Loucy (cell line): Measurements from ENCODE around the gene WT1.

ENCODE experiments used
- CTCF ChIP-seq: fragments of 200-600 bp; sonication (generic); conservative IDR thresholded peaks from 2 replicates; pipeline ENCODE4 v1.5.1; 2014; ENCODE audit warnings: mild to moderate bottlenecking, antibody characterized with exemption, low read length
- EZH2phosphoT487 ChIP-seq: fragments of 200-600 bp; IDR thresholded peaks from 2 replicates; pipeline ENCODE4 v1.6.1; 2018; ENCODE audit warnings: antibody characterized with exemption, mild to moderate bottlenecking, moderate library complexity, borderline replicate concordance

DNA sequence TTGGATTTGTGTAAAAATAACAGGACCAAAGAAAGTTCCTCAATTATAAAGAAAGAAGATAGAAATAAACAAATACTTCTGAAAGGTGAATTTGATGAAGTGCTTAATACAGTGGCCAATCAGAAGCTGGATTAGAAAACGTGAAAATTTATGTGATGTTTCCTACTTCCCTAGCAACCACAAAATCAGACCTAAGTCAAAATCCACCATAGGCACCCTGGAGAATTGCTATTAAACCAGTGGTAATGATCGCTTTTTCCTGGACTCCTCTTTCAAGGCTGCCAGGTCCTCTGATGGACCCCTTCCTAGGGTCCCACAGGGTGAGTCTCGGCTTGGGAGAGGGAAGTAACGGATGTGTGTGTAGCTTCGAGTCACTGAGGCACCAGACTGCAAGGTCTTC, 9.6 kb downstream of the WT1 start:
- TF ChIP-seq CTCF (no peak), EZH2phosphoT487 (no peak)
